GM20000 (cell line): ENCODE measurements around the gene ZNF236.

Source experiments
- DNase-seq: peaks from one replicate; pipeline ENCODE4 v3.0.0; 2012; ENCODE audit warnings: low spot score
- TF ChIP-seq, protein P1 (sequence below): IDR thresholded peaks from 2 replicates; pipeline ENCODE4 v1.5.1; 2012; ENCODE audit warnings: mild to moderate bottlenecking, control low read depth; ENCODE audit errors: extremely low read depth, missing control alignments

ZNF236 gene

GRCh38 chr18:76835380-76835779, 13.0 kb downstream of the ZNF236 start:
- DNase-seq = no peak
- TF ChIP-seq, protein P1, sequence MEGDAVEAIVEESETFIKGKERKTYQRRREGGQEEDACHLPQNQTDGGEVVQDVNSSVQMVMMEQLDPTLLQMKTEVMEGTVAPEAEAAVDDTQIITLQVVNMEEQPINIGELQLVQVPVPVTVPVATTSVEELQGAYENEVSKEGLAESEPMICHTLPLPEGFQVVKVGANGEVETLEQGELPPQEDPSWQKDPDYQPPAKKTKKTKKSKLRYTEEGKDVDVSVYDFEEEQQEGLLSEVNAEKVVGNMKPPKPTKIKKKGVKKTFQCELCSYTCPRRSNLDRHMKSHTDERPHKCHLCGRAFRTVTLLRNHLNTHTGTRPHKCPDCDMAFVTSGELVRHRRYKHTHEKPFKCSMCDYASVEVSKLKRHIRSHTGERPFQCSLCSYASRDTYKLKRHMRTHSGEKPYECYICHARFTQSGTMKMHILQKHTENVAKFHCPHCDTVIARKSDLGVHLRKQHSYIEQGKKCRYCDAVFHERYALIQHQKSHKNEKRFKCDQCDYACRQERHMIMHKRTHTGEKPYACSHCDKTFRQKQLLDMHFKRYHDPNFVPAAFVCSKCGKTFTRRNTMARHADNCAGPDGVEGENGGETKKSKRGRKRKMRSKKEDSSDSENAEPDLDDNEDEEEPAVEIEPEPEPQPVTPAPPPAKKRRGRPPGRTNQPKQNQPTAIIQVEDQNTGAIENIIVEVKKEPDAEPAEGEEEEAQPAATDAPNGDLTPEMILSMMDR = no peak

- TF ChIP-seq, protein P1 = no peak
- DNase-seq = no peak
These were observed 14.7 kb downstream of the ZNF236 start for GRCh38 chr18:76837071-76837470.

GRCh38 chr18:76838182-76838581, 15.8 kb downstream of the ZNF236 start:
- no peak for DNase-seq
- TF ChIP-seq, protein P1 = no peak

GRCh38 chr18:76839086-76839794, 16.9 kb downstream of the ZNF236 start:
- DNase-seq = no peak
- TF ChIP-seq, protein P1 = no peak

DNA sequence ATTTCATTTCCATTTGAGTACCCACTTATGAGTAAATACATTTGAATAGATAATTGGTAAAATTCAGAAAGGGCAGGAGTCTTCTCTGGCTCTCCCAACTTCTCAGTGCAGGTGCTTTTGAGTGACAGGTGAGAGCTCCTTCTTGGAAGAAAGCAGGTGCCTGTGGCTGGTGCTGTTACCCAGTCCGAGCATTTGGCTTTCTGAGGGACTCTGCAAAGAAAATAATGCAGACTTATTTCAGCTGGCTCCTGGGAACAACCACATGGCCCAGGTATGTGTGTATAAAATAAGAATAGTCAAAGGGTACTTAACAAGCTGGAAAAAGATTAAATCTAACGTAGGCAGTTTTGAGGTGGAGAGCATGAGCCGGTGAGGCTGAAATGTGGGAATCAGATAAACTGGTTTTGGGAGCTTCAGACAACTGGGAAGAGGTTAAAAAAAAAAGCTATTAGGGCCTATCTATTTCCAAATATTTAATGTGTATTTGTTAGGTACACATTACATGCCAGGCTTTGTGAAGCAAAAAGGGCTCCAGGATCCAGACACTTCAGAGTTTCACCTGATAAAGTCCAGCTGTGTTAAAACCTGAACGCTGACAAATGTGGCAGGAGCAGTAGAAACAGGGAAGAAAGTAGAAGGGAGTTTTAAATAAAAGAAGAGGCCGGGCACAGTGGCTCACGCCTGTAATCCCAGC, 20.6 kb downstream of the ZNF236 start:
- TF ChIP-seq, protein P1 = no peak

GRCh38 chr18:76844144-76844543, 21.8 kb downstream of the ZNF236 start:
- no peak for DNase-seq
- TF ChIP-seq, protein P1 = no peak

More for the DNA sequence above, 20.6 kb downstream of the ZNF236 start:
- no peak for DNase-seq

DNA sequence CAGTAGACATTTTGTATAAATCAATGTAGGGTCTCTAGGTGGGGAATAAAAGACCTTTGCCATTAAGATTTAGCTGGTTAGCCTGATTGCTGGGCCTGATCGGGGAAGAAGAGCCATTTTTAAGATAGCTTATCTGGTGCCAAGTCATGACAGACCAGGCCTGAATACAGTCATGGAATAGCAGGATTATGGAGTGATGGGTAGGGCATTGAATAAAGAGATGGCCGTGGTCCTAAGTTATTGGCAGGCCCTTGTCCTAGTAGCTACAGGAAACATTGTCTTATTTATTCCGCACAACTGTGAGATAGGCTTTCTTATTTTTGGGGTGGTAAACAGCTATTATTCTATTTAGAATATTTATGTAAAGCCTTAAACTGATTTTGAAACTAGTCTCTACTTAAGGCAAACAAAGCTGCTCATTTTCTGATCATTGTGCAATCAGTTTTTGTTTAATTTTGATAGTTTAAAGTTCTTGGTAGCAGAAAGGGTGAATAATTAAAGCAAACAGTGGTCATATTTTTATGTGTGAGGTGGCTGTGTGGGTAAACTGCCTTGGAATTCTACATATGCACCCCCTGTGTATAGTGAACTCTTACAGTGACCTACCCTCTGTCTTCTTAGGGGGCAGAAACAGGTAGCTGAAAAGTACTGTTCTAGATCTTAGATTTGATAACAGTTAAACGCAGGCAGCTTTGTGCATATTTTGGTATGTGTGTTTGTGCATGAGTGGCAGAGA, 22.6 kb downstream of the ZNF236 start:
- TF ChIP-seq, protein P1 = no peak
- no peak for DNase-seq
